Esophagus muscularis mucosa (tissue), 4 donors: ENCODE measurements around the gene ZBTB38.

ENCODE experiments used
- EP300 ChIP-seq: sonication (generic); formaldehyde crosslinking; IDR thresholded peaks from one replicate; pipeline ENCODE4 v1.6.1; 2017; ENCODE audit warnings: antibody characterized with exemption
- POLR2A ChIP-seq: fragments of 450-650 bp; IDR thresholded peaks from one replicate; pipeline ENCODE4 v1.6.1; 2017; ENCODE audit warnings: antibody characterized with exemption, moderate library complexity, mild to moderate bottlenecking, low read depth
- POLR2AphosphoS5 ChIP-seq, 2 donors: sonication (generic); formaldehyde crosslinking; IDR thresholded peaks; one replicate each; pipeline ENCODE4 v1.6.1; 2017; ENCODE audit warnings: antibody characterized with exemption in 2 of 2
- TF ChIP-seq, protein P1 (sequence below), 3 experiments: fragments of 200-600 bp in 2 of 3; fragments of 450-650 bp in 1 of 3; sonication (generic) in 2 of 3; IDR thresholded peaks; one replicate each; pipeline ENCODE4 v1.5.1; 2017 to 2019; ENCODE audit warnings: antibody characterized with exemption in 3 of 3, mild to moderate bottlenecking in 2 of 3, moderate library complexity in 1 of 3

- TF ChIP-seq POLR2AphosphoS5 (IDR thresholded peaks at IDR 0.05) (no peak), POLR2A (no peak), EP300 (no peak)
- TF ChIP-seq, protein P1, sequence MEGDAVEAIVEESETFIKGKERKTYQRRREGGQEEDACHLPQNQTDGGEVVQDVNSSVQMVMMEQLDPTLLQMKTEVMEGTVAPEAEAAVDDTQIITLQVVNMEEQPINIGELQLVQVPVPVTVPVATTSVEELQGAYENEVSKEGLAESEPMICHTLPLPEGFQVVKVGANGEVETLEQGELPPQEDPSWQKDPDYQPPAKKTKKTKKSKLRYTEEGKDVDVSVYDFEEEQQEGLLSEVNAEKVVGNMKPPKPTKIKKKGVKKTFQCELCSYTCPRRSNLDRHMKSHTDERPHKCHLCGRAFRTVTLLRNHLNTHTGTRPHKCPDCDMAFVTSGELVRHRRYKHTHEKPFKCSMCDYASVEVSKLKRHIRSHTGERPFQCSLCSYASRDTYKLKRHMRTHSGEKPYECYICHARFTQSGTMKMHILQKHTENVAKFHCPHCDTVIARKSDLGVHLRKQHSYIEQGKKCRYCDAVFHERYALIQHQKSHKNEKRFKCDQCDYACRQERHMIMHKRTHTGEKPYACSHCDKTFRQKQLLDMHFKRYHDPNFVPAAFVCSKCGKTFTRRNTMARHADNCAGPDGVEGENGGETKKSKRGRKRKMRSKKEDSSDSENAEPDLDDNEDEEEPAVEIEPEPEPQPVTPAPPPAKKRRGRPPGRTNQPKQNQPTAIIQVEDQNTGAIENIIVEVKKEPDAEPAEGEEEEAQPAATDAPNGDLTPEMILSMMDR (IDR thresholded peaks at IDR 0.05): no peak
Observed at GRCh38 chr3:141373768-141374526, 5.6 kb downstream of the ZBTB38 start.
